ENCODE results near the gene OSBPL5. TPM values are rescaled to one million over a fixed set of nuclear protein-coding genes. Genes with fewer than 3 reads are reported as not detected.
A peak's percentile ranks its signal among the peaks of the same experiment; 100 is the strongest.

OSBPL5 gene
- total RNA-seq, 2 donors from 2014 or later, result 6.8 to 8.1 TPM

DNA sequence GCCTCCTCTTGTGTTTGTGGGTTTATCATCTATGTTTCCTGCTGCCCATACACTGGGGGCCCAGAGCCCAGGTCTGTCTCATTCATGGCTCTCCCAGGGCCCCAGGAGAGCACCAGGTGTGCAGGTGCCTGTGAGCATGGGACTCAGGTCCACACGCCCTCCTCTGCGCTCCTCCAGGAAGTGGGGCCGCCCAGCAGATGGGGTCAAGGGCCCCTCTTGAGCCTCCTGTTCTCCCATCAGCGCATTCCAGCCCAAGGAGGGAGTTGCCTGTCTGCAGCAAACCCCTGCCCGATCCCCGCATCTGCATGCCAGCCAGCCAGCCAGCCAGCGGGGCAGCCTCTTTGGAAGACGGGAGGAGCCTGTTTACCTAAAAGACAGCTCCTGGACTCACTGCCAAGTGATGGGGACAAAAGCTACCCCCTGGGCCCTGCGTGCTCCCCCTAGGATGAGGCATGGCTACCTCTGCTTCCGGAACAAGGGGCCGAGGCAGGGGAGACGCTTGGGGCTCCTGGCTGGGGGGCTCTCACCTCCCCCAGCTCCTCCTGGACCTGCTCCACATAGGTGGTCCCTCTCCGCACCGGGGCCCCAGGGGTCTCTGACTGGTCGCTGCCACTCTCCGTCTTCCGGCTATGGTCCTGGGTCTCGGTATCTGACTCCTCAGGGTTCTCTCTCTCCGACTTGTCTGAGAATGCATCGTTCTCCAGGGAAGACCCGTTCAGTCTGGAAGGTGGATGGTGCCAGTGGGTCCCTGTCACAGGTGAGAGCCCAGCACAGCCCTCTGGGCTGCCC is 58.2 kb downstream of the OSBPL5 start:
- Mint-ChIP-seq H3K36me3 (ENCODE audit: low read depth) (peaks cover 3% of the 10 kb centered on the region), H3K4me1 (no peaks in the 10 kb centered on the region), H3K27me3 (peaks cover 4% of the 10 kb centered on the region), H3K4me3 (no peak overlapping the region), H3K27ac (no peak overlapping the region)
- ATAC-seq (no peak), DNase-seq (no peak)
- no peaks in the 10 kb centered on the region for H3K9me3 ChIP-seq (ENCODE audit: control insufficient read depth, low read length, poor library complexity, severe bottlenecking)

DNA sequence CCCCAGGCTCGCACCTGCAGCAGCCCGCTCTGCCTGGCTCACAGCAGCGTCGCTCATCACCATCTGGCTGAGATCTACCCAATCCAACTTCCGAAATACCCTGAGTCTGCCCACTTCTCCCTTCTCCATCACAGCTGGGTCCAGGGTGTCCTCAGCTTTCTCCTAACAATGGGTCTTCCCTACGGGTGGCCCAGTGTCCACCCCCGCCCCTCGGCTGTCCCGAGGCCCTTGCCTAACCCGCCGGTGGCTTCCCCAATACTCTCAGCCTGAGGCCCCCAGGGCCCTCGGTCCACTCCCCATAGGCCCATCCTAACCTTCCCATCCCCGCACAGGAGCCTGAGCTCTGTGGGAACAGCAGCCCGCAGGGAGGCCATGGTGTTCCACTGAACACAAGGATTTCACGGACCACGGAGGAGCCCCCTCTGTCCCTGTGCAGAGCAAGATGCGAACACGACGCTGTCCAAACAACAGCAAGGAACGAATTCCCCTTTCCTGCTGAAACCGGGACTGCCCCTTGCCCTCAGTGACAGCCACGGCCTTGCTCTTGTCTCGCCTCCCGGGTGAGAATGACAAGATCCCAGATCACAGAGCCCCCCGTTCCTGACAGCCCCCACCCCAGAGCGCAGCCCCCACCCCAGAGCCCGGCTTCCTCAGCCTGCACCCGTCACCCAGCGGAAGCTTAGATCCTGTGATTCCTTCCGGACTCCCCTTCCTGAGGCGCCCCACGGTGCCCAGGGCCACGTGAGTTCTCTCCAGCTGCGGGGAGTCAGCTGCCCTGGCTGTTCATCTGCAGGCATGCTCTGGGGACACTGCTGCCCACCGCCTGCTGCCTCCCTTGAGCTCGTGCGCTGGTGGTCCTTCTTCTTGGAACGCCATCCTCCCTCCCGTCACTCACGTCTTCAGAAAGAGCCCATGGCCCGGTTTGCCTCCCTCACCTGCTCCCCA is 59.0 kb downstream of the OSBPL5 start:
- Mint-ChIP-seq H3K4me3 (no peak overlapping the region), H3K27ac (no peak overlapping the region)
- no peaks in the 10 kb centered on the region for H3K9me3 ChIP-seq (ENCODE audit: control insufficient read depth, low read length, poor library complexity, severe bottlenecking)

DNA sequence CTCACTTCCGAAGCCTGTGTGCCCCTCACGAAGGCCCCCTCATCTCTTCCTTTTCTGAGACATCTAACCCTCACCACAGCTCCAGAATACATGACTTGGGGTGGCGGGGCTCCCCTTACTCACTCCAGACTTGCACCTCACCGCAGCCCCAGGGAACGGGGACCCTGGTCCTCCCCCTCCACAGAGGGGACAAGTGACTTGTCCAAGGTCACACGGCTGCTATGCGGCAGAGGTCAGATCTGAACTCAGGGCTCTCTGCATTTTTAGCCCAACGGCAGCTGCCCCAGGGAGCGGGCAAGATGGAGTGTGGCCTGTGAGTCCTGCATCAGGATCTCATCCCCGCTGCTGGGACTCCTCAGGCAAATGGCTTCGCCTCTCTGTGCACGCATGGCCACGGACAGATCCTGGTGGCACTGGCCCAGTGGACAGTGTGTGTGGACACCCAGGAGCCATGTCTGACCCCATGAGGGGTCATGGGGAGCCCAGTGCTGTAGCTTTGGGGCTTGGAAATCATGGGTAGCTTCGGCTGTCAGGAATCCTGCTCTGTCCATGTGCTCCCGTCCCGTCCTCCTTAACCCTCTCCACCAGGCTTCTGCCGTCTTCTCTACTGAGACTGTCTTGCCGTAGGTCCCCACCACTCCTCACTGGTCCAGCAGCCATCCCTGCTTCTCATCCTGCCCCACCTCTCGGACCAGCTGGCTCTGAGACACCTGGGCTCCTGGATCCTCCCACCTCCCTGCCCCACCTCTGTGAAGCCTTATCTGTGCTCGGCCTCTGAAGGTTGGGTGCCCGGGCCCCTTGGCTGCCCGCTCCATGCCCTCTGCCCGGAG is 59.9 kb downstream of the OSBPL5 start:
- Mint-ChIP-seq H3K4me3 (no peak overlapping the region), H3K27me3 (peaks cover 4% of the 10 kb centered on the region), H3K27ac (no peak overlapping the region), H3K4me1 (no peaks in the 10 kb centered on the region), H3K36me3 (ENCODE audit: low read depth) (peaks cover 3% of the 10 kb centered on the region)
- ATAC-seq (no peak), DNase-seq (no peak)
- H3K9me3 ChIP-seq (ENCODE audit: control insufficient read depth, low read length, poor library complexity, severe bottlenecking), result no peaks in the 10 kb centered on the region

More for the DNA sequence above, 59.0 kb downstream of the OSBPL5 start:
- ATAC-seq, result no peak
- Mint-ChIP-seq H3K27me3 (peaks cover 4% of the 10 kb centered on the region), H3K36me3 (ENCODE audit: low read depth) (peaks cover 3% of the 10 kb centered on the region), H3K4me1 (no peaks in the 10 kb centered on the region)
- no peak for DNase-seq

DNA sequence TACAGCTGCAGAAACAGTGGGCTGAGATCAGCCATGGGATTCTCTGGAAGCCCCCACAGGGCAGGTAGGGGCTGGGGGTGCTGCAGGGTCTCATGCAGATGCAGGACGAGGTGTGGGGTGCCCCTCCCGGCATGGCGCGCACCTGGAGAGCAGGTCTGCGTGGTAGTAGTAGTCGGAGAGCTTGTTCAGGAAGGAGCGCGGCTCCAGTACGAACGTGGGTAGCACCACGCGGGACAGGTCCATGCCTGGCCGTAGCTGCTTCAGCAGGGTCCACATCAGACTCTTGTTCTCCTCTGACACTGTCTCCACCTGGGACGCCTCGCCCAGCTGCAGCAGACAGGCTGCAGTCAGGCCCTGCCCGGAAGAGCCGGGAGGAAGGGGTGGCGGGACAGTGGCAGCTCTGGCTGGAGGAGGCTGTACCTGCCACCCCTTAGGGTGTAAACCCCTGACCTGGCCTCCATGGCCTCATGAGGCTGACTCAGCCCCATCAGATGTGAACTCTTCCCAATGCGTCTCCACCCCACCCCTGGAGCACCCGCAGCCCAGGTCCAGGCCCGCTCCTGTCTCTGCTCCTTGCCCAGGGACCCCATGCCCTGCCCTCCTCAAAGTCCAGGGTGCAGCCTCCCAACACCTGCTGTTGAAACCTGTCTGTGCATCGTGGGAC is 60.9 kb downstream of the OSBPL5 start:
- H3K4me3 Mint-ChIP-seq, result no peak overlapping the region
- H3K36me3 Mint-ChIP-seq (ENCODE audit: low read depth), result peaks cover 3% of the 10 kb centered on the region
- no peak for DNase-seq
- H3K27me3 Mint-ChIP-seq, result peaks cover 4% of the 10 kb centered on the region
- H3K4me1 Mint-ChIP-seq, result no peaks in the 10 kb centered on the region
- no peak for ATAC-seq
- H3K9me3 ChIP-seq (ENCODE audit: control insufficient read depth, low read length, poor library complexity, severe bottlenecking), result no peaks in the 10 kb centered on the region
- no peak overlapping the region for H3K27ac Mint-ChIP-seq

DNA sequence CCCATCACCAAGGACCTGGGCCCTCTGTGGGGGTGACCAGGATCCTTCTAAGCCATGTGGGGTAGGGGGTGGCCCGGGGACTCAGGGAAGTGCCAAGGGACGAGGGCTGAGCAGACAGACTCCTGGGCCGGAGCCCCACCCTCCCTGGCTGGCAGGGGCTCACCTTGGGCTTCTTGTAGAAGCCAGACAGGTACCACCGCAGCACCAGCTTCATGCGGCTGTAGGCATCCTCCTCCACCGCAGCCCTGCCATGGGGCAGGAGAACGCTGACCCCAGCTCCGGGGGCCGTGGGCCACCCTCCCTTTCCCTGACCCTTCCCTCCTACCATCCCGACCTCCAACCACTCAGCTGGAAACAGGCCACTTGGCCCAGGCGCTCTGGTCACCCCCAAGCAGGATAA is 62.0 kb downstream of the OSBPL5 start:
- H3K9me3 ChIP-seq (ENCODE audit: control insufficient read depth, low read length, poor library complexity, severe bottlenecking), result no peaks in the 10 kb centered on the region
- Mint-ChIP-seq H3K4me3 (no peak overlapping the region), H3K36me3 (ENCODE audit: low read depth) (peaks cover 3% of the 10 kb centered on the region), H3K4me1 (peaks cover under 1% of the 10 kb centered on the region), H3K27ac (no peak overlapping the region), H3K27me3 (peaks cover 4% of the 10 kb centered on the region)
- ATAC-seq, result no peak
- DNase-seq, result no peak

DNA sequence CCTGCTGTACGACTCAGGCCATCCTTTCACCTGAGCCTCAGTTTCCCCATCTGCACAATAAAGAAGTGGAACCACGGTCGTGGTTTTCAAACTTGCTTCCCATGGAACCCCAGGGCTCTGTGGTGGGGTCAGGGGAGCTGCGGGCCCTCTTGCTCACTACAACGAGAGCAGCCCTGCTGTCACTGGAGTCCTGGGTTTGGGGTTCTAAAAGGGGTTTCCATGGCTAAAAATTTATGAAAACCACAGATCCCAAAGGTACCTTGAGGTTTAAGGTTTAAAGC is 62.5 kb downstream of the OSBPL5 start:
- DNase-seq (no peak), ATAC-seq (no peak)
- peaks cover 3% of the 10 kb centered on the region for H3K4me1 Mint-ChIP-seq
- no peak overlapping the region for H3K27ac Mint-ChIP-seq
- peaks cover 3% of the 10 kb centered on the region for H3K36me3 Mint-ChIP-seq (ENCODE audit: low read depth)
- no peak overlapping the region for H3K4me3 Mint-ChIP-seq
- H3K9me3 ChIP-seq (ENCODE audit: control insufficient read depth, low read length, poor library complexity, severe bottlenecking), result no peaks in the 10 kb centered on the region
- peaks cover 4% of the 10 kb centered on the region for H3K27me3 Mint-ChIP-seq

DNA sequence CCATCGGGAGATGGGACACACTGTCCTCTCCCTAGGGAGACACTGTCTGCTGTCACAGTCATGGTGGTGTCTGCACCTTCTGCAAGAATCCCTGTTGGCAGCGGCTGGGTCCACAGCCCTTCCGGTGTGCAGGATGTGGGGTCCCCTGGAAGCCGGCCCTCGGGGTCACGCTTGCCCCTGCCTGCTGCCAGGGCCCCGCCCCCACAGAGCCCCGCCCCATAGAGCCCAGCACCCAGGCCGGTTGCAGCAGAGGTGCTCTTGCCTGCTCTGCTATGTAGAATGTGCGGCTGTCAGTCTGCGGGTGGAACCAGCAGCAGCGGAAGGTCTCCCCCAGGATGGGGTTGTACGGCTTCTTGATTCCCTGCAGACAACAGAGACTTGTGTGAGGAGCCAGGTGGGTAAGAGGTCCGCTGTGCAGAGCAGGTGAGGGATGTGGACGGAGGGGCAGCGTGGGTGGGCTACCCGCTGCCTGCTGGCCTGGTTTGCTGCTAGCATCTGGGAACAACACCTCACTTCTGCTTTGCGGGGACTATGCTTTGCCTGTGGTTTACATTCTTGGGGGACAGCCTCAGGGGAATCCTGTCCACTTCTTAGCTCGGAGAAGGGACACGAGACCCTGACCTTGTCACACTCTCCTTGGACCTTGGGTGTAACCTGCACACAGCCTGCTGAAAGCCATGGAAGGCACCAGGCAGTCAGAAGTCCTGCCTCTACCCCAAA is 63.0 kb downstream of the OSBPL5 start:
- DNase-seq (no peak), ATAC-seq (no peak)
- no peaks in the 10 kb centered on the region for H3K36me3 Mint-ChIP-seq (ENCODE audit: low read depth)
- no peaks in the 10 kb centered on the region for H3K9me3 ChIP-seq (ENCODE audit: control insufficient read depth, low read length, poor library complexity, severe bottlenecking)
- H3K4me1 Mint-ChIP-seq, result peaks cover 6% of the 10 kb centered on the region
- H3K27me3 Mint-ChIP-seq, result no peaks in the 10 kb centered on the region
- H3K4me3 Mint-ChIP-seq, result no peak overlapping the region
- H3K27ac Mint-ChIP-seq, result no peak overlapping the region

DNA sequence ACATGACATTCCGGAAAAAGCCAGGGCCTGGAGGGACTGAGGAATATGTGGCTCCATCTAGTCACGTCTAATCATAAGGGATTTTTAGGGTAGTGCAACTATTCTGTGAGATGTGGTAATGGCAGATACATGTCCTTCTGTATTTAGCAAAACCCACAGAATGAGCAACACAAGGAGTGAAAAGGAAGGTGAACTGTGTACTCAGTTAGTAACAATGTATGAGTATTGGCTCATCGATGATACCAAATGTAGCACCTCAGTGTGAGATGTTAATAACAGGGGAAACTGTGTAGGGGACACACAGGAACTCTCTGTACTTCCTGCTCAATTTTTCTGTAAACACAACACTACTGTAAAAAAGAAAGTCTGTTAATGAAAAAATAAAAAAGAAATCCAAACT is 65.9 kb downstream of the OSBPL5 start:
- no peak overlapping the region for H3K4me3 Mint-ChIP-seq
- peaks cover 8% of the 10 kb centered on the region for H3K27me3 Mint-ChIP-seq
- peaks cover 4% of the 10 kb centered on the region for H3K36me3 Mint-ChIP-seq (ENCODE audit: low read depth)
- peaks cover 10% of the 10 kb centered on the region for H3K4me1 Mint-ChIP-seq
- DNase-seq (no peak), ATAC-seq (no peak)
- H3K27ac Mint-ChIP-seq, result peak overlapping the region; percentile 34
- H3K9me3 ChIP-seq (ENCODE audit: control insufficient read depth, low read length, poor library complexity, severe bottlenecking), result no peaks in the 10 kb centered on the region

DNA sequence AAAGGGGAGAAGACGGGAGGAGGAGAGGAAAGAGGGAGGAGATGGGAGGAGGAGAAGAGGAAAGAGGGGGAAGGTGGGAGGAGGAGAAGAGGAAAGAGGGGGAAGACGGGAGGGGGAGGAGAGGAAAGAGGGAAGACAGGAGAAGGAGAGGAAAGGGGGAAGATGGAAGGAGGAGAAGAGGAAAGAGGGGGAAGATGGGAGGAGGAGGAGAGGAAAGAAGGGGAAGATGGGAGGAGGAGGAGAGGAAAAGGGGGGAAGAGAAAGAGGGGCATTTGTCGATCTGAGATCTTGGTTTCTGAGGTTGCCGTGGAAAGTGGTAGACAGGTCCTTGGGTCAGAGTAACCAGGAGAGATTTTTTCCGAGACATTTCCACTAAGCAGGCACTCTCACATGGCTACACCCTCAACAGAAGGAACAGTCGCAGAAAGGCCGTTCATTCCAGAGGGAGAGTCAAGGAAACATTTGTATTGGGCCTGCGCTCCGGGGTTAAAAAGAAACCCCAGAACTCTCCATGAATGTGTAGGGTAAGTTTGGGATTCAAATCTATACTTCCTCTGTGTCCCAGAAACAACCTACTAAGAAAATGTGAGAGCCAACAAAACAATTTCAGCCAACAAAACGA is 68.1 kb downstream of the OSBPL5 start:
- Mint-ChIP-seq H3K4me1 (peaks cover 10% of the 10 kb centered on the region), H3K4me3 (peak overlapping the region; percentile 34), H3K36me3 (ENCODE audit: low read depth) (peaks cover 4% of the 10 kb centered on the region), H3K27ac (no peak overlapping the region), H3K27me3 (peaks cover 8% of the 10 kb centered on the region)
- no peak for ATAC-seq
- no peaks in the 10 kb centered on the region for H3K9me3 ChIP-seq (ENCODE audit: control insufficient read depth, low read length, poor library complexity, severe bottlenecking)
- DNase-seq, result no peak

DNA sequence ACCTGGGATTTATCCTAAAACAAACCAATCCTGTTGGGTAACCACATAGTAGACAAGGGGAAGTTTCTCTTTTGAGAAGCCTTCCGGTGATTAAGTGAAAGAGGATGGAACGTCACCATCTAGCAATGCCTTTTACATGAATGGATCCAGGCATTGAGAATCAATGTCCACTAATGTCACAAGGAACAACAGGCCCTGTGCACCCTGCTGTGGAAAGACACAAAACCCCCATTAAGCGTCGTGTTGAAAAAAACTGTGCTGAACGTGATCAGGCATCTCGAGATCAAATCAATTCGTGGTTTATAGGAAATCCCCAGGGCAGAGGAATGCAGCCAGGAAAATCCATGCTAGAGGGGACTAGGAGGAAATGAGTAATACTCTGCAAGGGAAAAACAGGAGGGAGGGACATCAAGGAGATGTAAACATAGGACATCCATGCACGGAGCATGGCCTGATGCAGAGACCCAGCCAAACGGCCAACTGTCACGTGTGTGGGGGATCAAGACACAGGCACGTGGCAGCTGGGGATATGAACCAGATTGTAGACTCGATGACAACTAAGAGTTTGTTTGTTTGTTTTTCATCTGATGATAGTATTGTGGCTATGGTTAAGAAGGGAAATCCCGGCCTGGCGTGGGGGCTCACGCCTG is 69.3 kb downstream of the OSBPL5 start:
- Mint-ChIP-seq H3K4me3 (no peak overlapping the region), H3K36me3 (ENCODE audit: low read depth) (peaks cover 4% of the 10 kb centered on the region), H3K27ac (peak overlapping the region; percentile 61), H3K4me1 (peaks cover 13% of the 10 kb centered on the region), H3K27me3 (peaks cover 8% of the 10 kb centered on the region)
- ATAC-seq (no peak), DNase-seq (no peak)
- H3K9me3 ChIP-seq (ENCODE audit: control insufficient read depth, low read length, poor library complexity, severe bottlenecking), result no peaks in the 10 kb centered on the region

DNA sequence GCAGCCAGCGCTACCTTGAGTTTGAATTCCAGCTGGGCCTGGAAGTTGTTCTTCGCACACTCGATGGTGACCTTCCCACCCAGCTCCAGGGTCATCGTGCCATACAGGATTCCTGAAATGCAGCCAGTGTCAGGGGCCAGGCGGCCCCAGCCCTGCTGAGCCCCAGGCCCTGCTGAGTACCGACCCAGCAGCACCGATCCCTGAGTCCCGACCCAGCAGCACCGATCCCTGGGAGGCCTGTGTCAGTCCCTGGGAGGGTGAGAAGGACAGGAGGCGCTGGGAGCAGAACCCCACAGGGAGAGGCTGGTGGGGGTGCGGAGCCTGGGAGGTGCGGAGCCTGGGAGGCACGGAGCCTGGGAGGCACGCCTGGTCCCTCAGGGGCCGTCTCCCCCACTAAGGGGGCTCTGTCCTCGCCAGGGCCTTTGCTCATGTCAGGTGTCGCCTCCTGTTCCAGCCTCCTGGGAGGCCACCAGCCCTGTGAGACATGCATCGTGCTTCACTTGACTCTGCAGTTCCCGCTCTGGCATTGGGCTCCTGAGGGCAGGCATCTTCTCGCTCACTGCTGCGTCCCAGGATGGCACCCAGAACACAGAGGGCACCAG is 70.8 kb downstream of the OSBPL5 start:
- DNase-seq (no peak), ATAC-seq (no peak)
- Mint-ChIP-seq H3K4me1 (peaks cover 13% of the 10 kb centered on the region), H3K27ac (no peak overlapping the region), H3K36me3 (ENCODE audit: low read depth) (peaks cover 4% of the 10 kb centered on the region), H3K4me3 (no peak overlapping the region), H3K27me3 (peaks cover 8% of the 10 kb centered on the region)
- no peaks in the 10 kb centered on the region for H3K9me3 ChIP-seq (ENCODE audit: control insufficient read depth, low read length, poor library complexity, severe bottlenecking)
